H9 (cell line): ENCODE data around the gene CEP89. TPM values are rescaled to one million over a fixed set of nuclear protein-coding genes. Genes with fewer than 3 reads are reported as not detected.

Experiments used
- DNase-seq: peaks from one replicate; pipeline ENCODE4 v3.0.0-alpha.2; 2017
- H2AFZ ChIP-seq: one replicate; pipeline ENCODE4 v1.6.1; 2013; ENCODE audit warnings: mild to moderate bottlenecking, low read length, control low read depth, moderate library complexity
- H2AK5ac ChIP-seq: 2 replicates; pipeline ENCODE4 v1.6.1; 2013; ENCODE audit warnings: low read length, control low read depth, mixed read lengths; ENCODE audit not compliant: insufficient read length
- H2BK120ac ChIP-seq: one replicate; pipeline ENCODE4 v1.6.1; 2013; ENCODE audit warnings: low read depth, mild to moderate bottlenecking, low read length, control low read depth, inconsistent platforms; ENCODE audit not compliant: poor library complexity, severe bottlenecking
- H2BK12ac ChIP-seq: 2 replicates; pipeline ENCODE4 v1.6.1; 2013; ENCODE audit warnings: low read length, control low read depth, mixed read lengths, low read depth; ENCODE audit not compliant: insufficient read length
- H2BK15ac ChIP-seq: 2 replicates; pipeline ENCODE4 v1.6.1; 2013; ENCODE audit warnings: low read depth, low read length, control low read depth
- H2BK20ac ChIP-seq: one replicate; pipeline ENCODE4 v1.6.1; 2013; ENCODE audit warnings: low read depth, mild to moderate bottlenecking, low read length, control low read depth, inconsistent platforms; ENCODE audit not compliant: poor library complexity, severe bottlenecking
- H2BK5ac ChIP-seq: 2 replicates; pipeline ENCODE4 v1.6.1; 2013; ENCODE audit warnings: low read length, control low read depth, mixed read lengths; ENCODE audit not compliant: insufficient read length
- H3K14ac ChIP-seq: 2 replicates; pipeline ENCODE4 v1.6.1; 2013; ENCODE audit warnings: low read length, control low read depth; ENCODE audit not compliant: insufficient read depth
- H3K18ac ChIP-seq: 2 replicates; pipeline ENCODE4 v1.6.1; 2013; ENCODE audit warnings: low read depth, mild to moderate bottlenecking, mixed read lengths, low read length, control low read depth; ENCODE audit not compliant: insufficient read length
- H3K23ac ChIP-seq: 2 replicates; pipeline ENCODE4 v1.6.1; 2013; ENCODE audit warnings: low read length, control low read depth, mixed read lengths, low read depth; ENCODE audit not compliant: insufficient read length
- H3K23me2 ChIP-seq: 2 replicates; pipeline ENCODE4 v1.6.1; 2013; ENCODE audit warnings: low read depth, mild to moderate bottlenecking, mixed read lengths, low read length, control low read depth; ENCODE audit not compliant: insufficient read length, poor library complexity, severe bottlenecking
- H3K27ac ChIP-seq: 2 replicates; pipeline ENCODE4 v1.5.1; 2013; ENCODE audit warnings: low read length, control low read depth, mixed read lengths, low read depth; ENCODE audit not compliant: insufficient read length
- H3K27me3 ChIP-seq: 2 replicates; pipeline ENCODE4 v1.6.1; 2013; ENCODE audit warnings: low read length, control low read depth, inconsistent platforms; ENCODE audit not compliant: insufficient read depth
- H3K4ac ChIP-seq: 2 replicates; pipeline ENCODE4 v1.6.1; 2013; ENCODE audit warnings: low read depth, mild to moderate bottlenecking, control low read depth, inconsistent platforms, low read length, moderate library complexity
- H3K4me1 ChIP-seq: 2 replicates; pipeline ENCODE4 v1.6.1; 2013; ENCODE audit warnings: low read length, control low read depth, inconsistent platforms; ENCODE audit not compliant: insufficient read depth
- H3K4me2 ChIP-seq: 2 replicates; pipeline ENCODE4 v1.6.1; 2013; ENCODE audit warnings: low read length, control low read depth, mixed read lengths; ENCODE audit not compliant: insufficient read length, insufficient read depth
- H3K56ac ChIP-seq: 2 replicates; pipeline ENCODE4 v1.6.1; 2013; ENCODE audit warnings: low read depth, mild to moderate bottlenecking, mixed read lengths, low read length, control low read depth; ENCODE audit not compliant: insufficient read length
- H3K79me1 ChIP-seq: 2 replicates; pipeline ENCODE4 v1.6.1; 2013; ENCODE audit warnings: low read depth, mild to moderate bottlenecking, moderate library complexity, low read length, control low read depth, inconsistent platforms; ENCODE audit not compliant: insufficient read depth, poor library complexity, severe bottlenecking
- H3K79me2 ChIP-seq: 2 replicates; pipeline ENCODE4 v1.6.1; 2013; ENCODE audit warnings: low read length, control low read depth, inconsistent platforms; ENCODE audit not compliant: insufficient read depth
- H3K9ac ChIP-seq: 2 replicates; pipeline ENCODE4 v1.6.1; 2013; ENCODE audit warnings: low read length, control low read depth, mixed read lengths; ENCODE audit not compliant: insufficient read length; ENCODE audit errors: extremely low read depth
- H3K9me3 ChIP-seq: one replicate; pipeline ENCODE4 v1.6.1; 2013; ENCODE audit warnings: low read depth, low read length, inconsistent platforms; ENCODE audit not compliant: control insufficient read depth
- H3T11ph ChIP-seq: one replicate; pipeline ENCODE4 v1.6.1; 2013; ENCODE audit warnings: mild to moderate bottlenecking, low read length, control low read depth, inconsistent platforms
- H4K20me1 ChIP-seq: one replicate; pipeline ENCODE4 v1.6.1; 2013; ENCODE audit not compliant: control insufficient read depth, insufficient read length, insufficient read depth
- H4K5ac ChIP-seq: 2 replicates; pipeline ENCODE4 v1.6.1; 2013; ENCODE audit warnings: low read depth, mild to moderate bottlenecking, mixed read lengths, low read length, control low read depth; ENCODE audit not compliant: insufficient read length
- H4K8ac ChIP-seq: replicated peaks from 2 replicates; pipeline ENCODE4 v1.6.1; 2013; ENCODE audit warnings: low read length, control low read depth, mixed read lengths, low read depth; ENCODE audit not compliant: insufficient read length
- H4K91ac ChIP-seq: 2 replicates; pipeline ENCODE4 v1.6.1; 2013; ENCODE audit warnings: low read depth, mild to moderate bottlenecking, moderate library complexity, mixed read lengths, low read length, control low read depth; ENCODE audit not compliant: insufficient read length
- H3K27ac Mint-ChIP-seq, 3 experiments: 2 replicates in 2 of 3; 3 replicates in 1 of 3; pipeline ENCODE4 v1.8.0; 2020 to 2021; ENCODE audit warnings: mixed read lengths in 3 of 3, mild to moderate bottlenecking in 1 of 3, moderate library complexity in 1 of 3
- H3K27me3 Mint-ChIP-seq: 2 replicates; pipeline ENCODE4 v1.8.0; 2021; ENCODE audit warnings: low read depth, mild to moderate bottlenecking, moderate library complexity, mixed read lengths
- H3K36me3 Mint-ChIP-seq, 3 experiments: 2 replicates in 2 of 3; 3 replicates in 1 of 3; pipeline ENCODE4 v1.8.0; 2020 to 2021; ENCODE audit warnings: low read depth in 3 of 3, mixed read lengths in 3 of 3; ENCODE audit not compliant: insufficient read depth in 1 of 3
- H3K4me1 Mint-ChIP-seq, 2 experiments: 2 replicates each; pipeline ENCODE4 v1.8.0; 2020; ENCODE audit warnings: mixed read lengths in 2 of 2
- H3K4me3 Mint-ChIP-seq, 2 experiments: 2 replicates in 1 of 2; 3 replicates in 1 of 2; pipeline ENCODE4 v1.8.0; 2020 to 2021; ENCODE audit warnings: mild to moderate bottlenecking in 2 of 2, mixed read lengths in 2 of 2, moderate library complexity in 1 of 2
- H3K9me3 Mint-ChIP-seq, 2 experiments: 2 replicates in 1 of 2; 3 replicates in 1 of 2; pipeline ENCODE4 v1.8.0; 2020; ENCODE audit warnings: mild to moderate bottlenecking in 2 of 2, mixed read lengths in 2 of 2, moderate library complexity in 1 of 2
- WGBS: extraction: QIAGEN DNeasy Blood & Tissue Kit; methylation state at CpG from one replicate; pipeline ENCODE4 v1.1.7; 2013; ENCODE audit warnings: missing lambda C conversion rate, low lambda C conversion rate, mixed read lengths; ENCODE audit not compliant: insufficient read length; ENCODE audit errors: extremely low coverage; 5-methylcytosine and 5-hydroxymethylcytosine counted together
- total RNA-seq: library from RNA; stranded (reverse); gene quantifications from 2 replicates; pipeline ENCODE4 v1.2.1, GENCODE V29; 2021
- TF ChIP-seq, protein P1 (sequence below): fragments of 200-600 bp; sonication (generic); conservative IDR thresholded peaks from 3 replicates; pipeline ENCODE4 v1.8.0; 2021; ENCODE audit warnings: antibody characterized with exemption, mild to moderate bottlenecking

The CEP89 gene
- total RNA-seq, 1 experiment from 2014 or later: 22.1 TPM

DNA sequence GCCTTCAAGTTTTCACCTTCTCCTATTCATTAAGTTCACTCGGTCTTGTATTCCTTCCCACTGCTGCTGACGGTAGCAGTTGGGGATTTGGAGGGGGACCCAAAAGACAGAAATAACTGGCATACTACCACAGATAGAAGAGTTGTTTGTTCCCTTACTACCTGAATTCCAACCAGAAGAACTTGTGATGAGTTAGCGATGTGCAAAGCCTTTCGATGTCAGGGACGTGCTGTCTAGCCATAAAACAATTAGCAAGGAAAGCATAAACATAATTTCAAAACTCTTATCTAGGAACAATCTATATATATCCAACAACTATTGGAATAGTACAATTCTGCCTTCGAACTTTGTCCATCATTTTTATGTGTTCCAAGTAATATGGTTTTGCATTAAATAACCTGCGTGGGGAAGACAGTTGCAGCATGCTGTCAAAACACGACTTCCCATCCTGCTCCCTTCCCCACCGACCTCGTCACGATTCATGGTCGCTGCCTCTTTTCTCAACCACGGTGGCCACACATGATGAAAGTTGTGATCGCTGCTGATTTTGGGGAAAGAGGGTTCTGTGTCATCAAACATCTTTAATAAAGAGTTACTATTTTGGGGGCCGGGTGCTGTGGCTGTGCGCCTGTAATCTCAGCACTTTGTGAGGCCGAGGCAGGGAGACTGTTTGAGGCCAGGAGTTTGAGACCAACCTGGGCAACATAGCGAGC is 98.4 kb downstream of the CEP89 start:
- H4K8ac ChIP-seq: no peak overlapping the region
- no peaks in the 10 kb centered on the region for H3K27me3 ChIP-seq
- Mint-ChIP-seq H3K4me3 (no peak overlapping the region), H3K27ac (peak overlapping the region in 1 of 3 experiments; percentile 7; a peak in 1 of 7 replicates), H3K27me3 (no peaks in the 10 kb centered on the region), H3K9me3 (no peaks in the 10 kb centered on the region; a peak in 1 of 5 replicates), H3K36me3 (peaks cover 0 to 4% (median 2%) of the 10 kb centered on the region in 3 experiments; a peak in 2 of 7 replicates), H3K4me1 (peaks cover 30% of the 10 kb centered on the region in 2 experiments)
- H3K79me1 ChIP-seq: no peaks in the 10 kb centered on the region
- H3K27ac ChIP-seq: no peak overlapping the region
- H3K4me2 ChIP-seq: no peak overlapping the region
- no peak overlapping the region for H2AK5ac ChIP-seq
- no peaks in the 10 kb centered on the region for H3K79me2 ChIP-seq
- H4K91ac ChIP-seq: no peak overlapping the region
- no peak overlapping the region for H2BK12ac ChIP-seq
- H2BK20ac ChIP-seq: no peak overlapping the region
- H2BK15ac ChIP-seq: no peak overlapping the region
- no peak overlapping the region for H2BK120ac ChIP-seq
- H3K14ac ChIP-seq: no peak overlapping the region; the same call in 1 of the 2 replicates
- H2AFZ ChIP-seq: no peak overlapping the region
- H3K56ac ChIP-seq: no peak overlapping the region
- H4K5ac ChIP-seq: no peak overlapping the region
- H4K20me1 ChIP-seq: no peaks in the 10 kb centered on the region
- no peaks in the 10 kb centered on the region for H3K9me3 ChIP-seq
- no peak overlapping the region for H2BK5ac ChIP-seq
- TF ChIP-seq, protein P1, sequence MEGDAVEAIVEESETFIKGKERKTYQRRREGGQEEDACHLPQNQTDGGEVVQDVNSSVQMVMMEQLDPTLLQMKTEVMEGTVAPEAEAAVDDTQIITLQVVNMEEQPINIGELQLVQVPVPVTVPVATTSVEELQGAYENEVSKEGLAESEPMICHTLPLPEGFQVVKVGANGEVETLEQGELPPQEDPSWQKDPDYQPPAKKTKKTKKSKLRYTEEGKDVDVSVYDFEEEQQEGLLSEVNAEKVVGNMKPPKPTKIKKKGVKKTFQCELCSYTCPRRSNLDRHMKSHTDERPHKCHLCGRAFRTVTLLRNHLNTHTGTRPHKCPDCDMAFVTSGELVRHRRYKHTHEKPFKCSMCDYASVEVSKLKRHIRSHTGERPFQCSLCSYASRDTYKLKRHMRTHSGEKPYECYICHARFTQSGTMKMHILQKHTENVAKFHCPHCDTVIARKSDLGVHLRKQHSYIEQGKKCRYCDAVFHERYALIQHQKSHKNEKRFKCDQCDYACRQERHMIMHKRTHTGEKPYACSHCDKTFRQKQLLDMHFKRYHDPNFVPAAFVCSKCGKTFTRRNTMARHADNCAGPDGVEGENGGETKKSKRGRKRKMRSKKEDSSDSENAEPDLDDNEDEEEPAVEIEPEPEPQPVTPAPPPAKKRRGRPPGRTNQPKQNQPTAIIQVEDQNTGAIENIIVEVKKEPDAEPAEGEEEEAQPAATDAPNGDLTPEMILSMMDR: no peak
- H3K9ac ChIP-seq: no peak overlapping the region
- H3K4me1 ChIP-seq: no peaks in the 10 kb centered on the region
- no CpG with 5 or more reads among the region's 18 CpGs for WGBS
- H3K23me2 ChIP-seq: no peaks in the 10 kb centered on the region
- no peak overlapping the region for H3K4ac ChIP-seq
- H3T11ph ChIP-seq: no peak overlapping the region
- no peak for DNase-seq
- no peak overlapping the region for H3K23ac ChIP-seq
- no peak overlapping the region for H3K18ac ChIP-seq
